ENCODE measurements around the gene SKAP2. TPM values are rescaled to one million over a fixed set of nuclear protein-coding genes. Genes with fewer than 3 reads are reported as not detected.

Gene SKAP2
- total and polyA plus RNA-seq, 2 experiments from 2014 or later: 2.5 to 4.4 TPM

GRCh38 chr7:26664735-26665416 lies 199.5 kb downstream of the SKAP2 start (continued):
- no peak for TF ChIP-seq REST (IDR thresholded peaks at IDR 0.05; ENCODE audit: unreplicated experiment)
- no peak for TF ChIP-seq CREB1 (CRISPR knock-in tag; IDR thresholded peaks at IDR 0.05; ENCODE audit: low read depth)
- no peak for TF ChIP-seq POLR2AphosphoS5 (IDR thresholded peaks at IDR 0.05; ENCODE audit: low read depth)
- no peak for TF ChIP-seq CTCF (conservative IDR thresholded peaks at IDR 0.05; ENCODE audit: low read depth in 2 of 2)
- TF ChIP-seq JUNB (IDR thresholded peaks at IDR 0.05; ENCODE audit: unreplicated experiment): no peak
- no peak for TF ChIP-seq STAT1 (IDR thresholded peaks at IDR 0.05; ENCODE audit: unreplicated experiment)

GRCh38 chr7:26664274-26664673 lies 200.1 kb downstream of the SKAP2 start:
- Histone ChIP-seq H4K20me1 (replicated peaks; ENCODE audit: insufficient read depth) (no peaks in the 10 kb centered on the region), H3K9me2 (ENCODE audit: insufficient read depth) (no peaks in the 10 kb centered on the region), H3K4me1 (ENCODE audit: insufficient read depth) (peaks cover 8% of the 10 kb centered on the region), H3K4me2 (no peak overlapping the region), H3K79me2 (replicated peaks; ENCODE audit: insufficient read depth) (no peaks in the 10 kb centered on the region), H3K4me3 (no peak overlapping the region), H3K27me3 (ENCODE audit: insufficient read depth) (no peaks in the 10 kb centered on the region), H3K27ac (ENCODE audit: low read depth) (no peak overlapping the region), H3K36me3 (ENCODE audit: insufficient read depth) (no peaks in the 10 kb centered on the region), H3F3A (replicated peaks; ENCODE audit: low read depth) (no peaks in the 10 kb centered on the region), H2AFZ (no peak overlapping the region)
- H3K27me3 Mint-ChIP-seq (ENCODE audit: insufficient read depth, low read depth, poor library complexity): no peaks in the 10 kb centered on the region
- no peaks in the 10 kb centered on the region for H3K9me3 Mint-ChIP-seq
- peaks cover 15% of the 10 kb centered on the region for H3K4me1 Mint-ChIP-seq
- no peaks in the 10 kb centered on the region for H3K36me3 Mint-ChIP-seq (ENCODE audit: low read depth)
- H3K4me3 Mint-ChIP-seq: no peak overlapping the region
- no peak overlapping the region for H3K27ac Mint-ChIP-seq
- DNase-seq (ENCODE audit: low spot score) (no peak), ATAC-seq (no peak)
- no peak for TF ChIP-seq CREB1 (CRISPR knock-in tag; IDR thresholded peaks at IDR 0.05; ENCODE audit: low read depth)
- TF ChIP-seq EZH2 (IDR thresholded peaks at IDR 0.05; ENCODE audit: low read depth, unreplicated experiment): no peak
- no peak for TF ChIP-seq EZH2phosphoT487 (IDR thresholded peaks at IDR 0.05; ENCODE audit: unreplicated experiment)
- TF ChIP-seq CTCF (conservative IDR thresholded peaks at IDR 0.05; ENCODE audit: low read depth in 2 of 2): no peak
- TF ChIP-seq ZNF331 (CRISPR knock-in tag; IDR thresholded peaks at IDR 0.05; ENCODE audit: low read depth): no peak
- TF ChIP-seq, protein P1, sequence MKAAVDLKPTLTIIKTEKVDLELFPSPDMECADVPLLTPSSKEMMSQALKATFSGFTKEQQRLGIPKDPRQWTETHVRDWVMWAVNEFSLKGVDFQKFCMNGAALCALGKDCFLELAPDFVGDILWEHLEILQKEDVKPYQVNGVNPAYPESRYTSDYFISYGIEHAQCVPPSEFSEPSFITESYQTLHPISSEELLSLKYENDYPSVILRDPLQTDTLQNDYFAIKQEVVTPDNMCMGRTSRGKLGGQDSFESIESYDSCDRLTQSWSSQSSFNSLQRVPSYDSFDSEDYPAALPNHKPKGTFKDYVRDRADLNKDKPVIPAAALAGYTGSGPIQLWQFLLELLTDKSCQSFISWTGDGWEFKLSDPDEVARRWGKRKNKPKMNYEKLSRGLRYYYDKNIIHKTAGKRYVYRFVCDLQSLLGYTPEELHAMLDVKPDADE (IDR thresholded peaks at IDR 0.05): no peak
- TF ChIP-seq REST (IDR thresholded peaks at IDR 0.05; ENCODE audit: unreplicated experiment): no peak
- TF ChIP-seq JUNB (IDR thresholded peaks at IDR 0.05; ENCODE audit: unreplicated experiment): no peak
- no peak for TF ChIP-seq STAT1 (IDR thresholded peaks at IDR 0.05; ENCODE audit: unreplicated experiment)
- TF ChIP-seq NANOG (IDR thresholded peaks at IDR 0.05; ENCODE audit: borderline replicate concordance): no peak

All from GM23338 (cell line).